ENCODE measurements around the gene CDH4.

CDH4 gene

GRCh38 chr20:61948586-61949362 lies 696.7 kb downstream of the CDH4 start:
- no peak for DNase-seq

- no peak for DNase-seq
These were observed 697.3 kb downstream of the CDH4 start for GRCh38 chr20:61949363-61949713.

- DNase-seq = no peak
These were observed 697.9 kb downstream of the CDH4 start for GRCh38 chr20:61949714-61950640.

- DNase-seq = no peak
These were observed 698.6 kb downstream of the CDH4 start for GRCh38 chr20:61950641-61951071.

GRCh38 chr20:61951695-61952533 lies 699.9 kb downstream of the CDH4 start:
- DNase-seq = no peak

GRCh38 chr20:61953037-61954021 lies 701.3 kb downstream of the CDH4 start:
- DNase-seq = no peak

GRCh38 chr20:61954276-61955021 lies 702.4 kb downstream of the CDH4 start:
- DNase-seq = no peak

GRCh38 chr20:61955668-61956395 lies 703.8 kb downstream of the CDH4 start:
- DNase-seq = no peak

- DNase-seq = no peak
These were observed 704.6 kb downstream of the CDH4 start for GRCh38 chr20:61956396-61957342.

- no peak for DNase-seq
These were observed 706.1 kb downstream of the CDH4 start for GRCh38 chr20:61957961-61958715.

GRCh38 chr20:61958773-61959700 lies 707.0 kb downstream of the CDH4 start:
- no peak for DNase-seq

- no peak for DNase-seq
These were observed 708.8 kb downstream of the CDH4 start for GRCh38 chr20:61960836-61961235.

- no peak for DNase-seq
These were observed 711.1 kb downstream of the CDH4 start for GRCh38 chr20:61963149-61963548.

GRCh38 chr20:61963885-61964674 lies 712.0 kb downstream of the CDH4 start:
- DNase-seq = no peak

GRCh38 chr20:61964675-61965605 lies 712.9 kb downstream of the CDH4 start:
- no peak for DNase-seq

Measured in activated CD8-positive, alpha-beta memory T cell treated with anti-CD3 and anti-CD28 coated beads for 24 hours (primary cell).